Uterus (tissue), 4 donors: Measurements from ENCODE around the gene DPP10. TPM values are rescaled to one million over a fixed set of nuclear protein-coding genes. Genes with fewer than 3 reads are reported as not detected.

Experiments
- DNase-seq, 2 donors: peaks; one replicate each; pipeline ENCODE4 v3.0.0-alpha.2; 2019 to 2020
- H3K27ac ChIP-seq, 2 donors: fragments of 200-600 bp; sonication (generic); 1 replicate in 1 of 2; 2 replicates in 1 of 2; pipeline ENCODE4 v1.5.1; 2016 to 2018
- H3K27me3 ChIP-seq, 2 donors: fragments of 200-600 bp; sonication (generic); one replicate each; pipeline ENCODE4 v1.5.1; 2018 to 2019; ENCODE audit warnings: control low read depth in 1 of 2
- H3K36me3 ChIP-seq, 2 donors: fragments of 200-600 bp; sonication (generic); one replicate each; pipeline ENCODE4 v1.5.1; 2019; ENCODE audit warnings: control low read depth in 1 of 2
- H3K4me1 ChIP-seq, 2 donors: fragments of 200-600 bp; sonication (generic); one replicate each; pipeline ENCODE4 v1.5.1; 2018 to 2019; ENCODE audit warnings: control low read depth in 1 of 2
- H3K4me3 ChIP-seq, 2 donors: fragments of 200-600 bp; sonication (generic); 1 replicate in 1 of 2; 2 replicates in 1 of 2; pipeline ENCODE4 v1.5.1; 2018 to 2019; ENCODE audit warnings: mild to moderate bottlenecking in 1 of 2
- H3K9me3 ChIP-seq, 2 donors: fragments of 200-600 bp; sonication (generic); one replicate each; pipeline ENCODE4 v1.5.1; 2019; ENCODE audit warnings: control low read depth in 1 of 2
- POLR2A ChIP-seq, 2 donors: fragments of 450-650 bp; IDR thresholded peaks; one replicate each; pipeline ENCODE4 v1.6.1; 2016; ENCODE audit warnings: antibody characterized with exemption in 2 of 2, mild to moderate bottlenecking in 1 of 2, moderate library complexity in 1 of 2
- intact Hi-C: fragments of 100-400 bp; cut with DNase I; formaldehyde crosslinking; loops from one replicate; pipeline ENCODE4 v1.15.1; 2023; ENCODE audit warnings: low total_unique reads
- total RNA-seq, 4 donors: library from RNA; depleted of rRNA in 3 of 4; stranded (reverse); fragments of >200 nt in 3 of 4; gene quantifications; one replicate each; pipeline versions ENCODE4 v1.1.0 to v1.2.4, GENCODE V29; 2014 to 2023
- TF ChIP-seq, protein P1 (sequence below), 4 experiments: fragments of 200-600 bp in 2 of 4; fragments of 450-650 bp in 2 of 4; sonication (generic) in 2 of 4; IDR thresholded peaks; one replicate each; pipeline ENCODE4 v1.5.1; 2016 to 2019; ENCODE audit warnings: antibody characterized with exemption in 4 of 4, mild to moderate bottlenecking in 2 of 4, moderate library complexity in 1 of 4
- donor health status: DM: yes; HTN: yes; CAD: no.

The DPP10 gene
- total RNA-seq, 4 donors from 2014 or later: 33.0 TPM; not detected in 3

DNA sequence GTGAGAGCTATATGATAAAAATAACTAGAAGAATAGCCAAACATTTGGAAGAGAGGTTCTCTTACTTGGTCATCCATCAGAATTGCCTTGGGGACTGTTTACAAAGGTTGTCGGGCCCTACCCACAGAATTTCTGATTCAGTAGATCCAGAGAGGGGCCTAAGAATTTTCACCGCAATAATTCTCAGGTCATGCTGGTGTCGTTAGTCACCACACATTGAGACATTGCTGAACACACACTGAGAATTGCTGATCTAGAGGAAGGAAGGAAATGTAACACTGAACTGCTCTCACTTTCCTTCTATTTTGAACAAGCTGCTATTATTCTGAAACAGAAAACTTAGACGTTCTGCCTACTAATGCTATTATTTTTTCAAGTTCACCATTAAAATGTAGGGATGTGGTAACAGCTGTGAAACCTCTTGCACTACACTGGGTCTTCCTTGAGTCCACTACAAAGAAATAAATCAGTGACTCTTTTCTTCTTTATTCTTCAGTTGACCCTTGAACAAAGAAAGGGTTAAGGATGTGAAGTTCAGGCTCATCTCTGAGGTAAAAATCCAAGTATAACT, 491.3 kb downstream of the DPP10 start:
- no peak overlapping the region for H3K4me3 ChIP-seq

GRCh38 chr2:114935031-114935430, 492.6 kb downstream of the DPP10 start:
- intact Hi-C loops: no loop called here
- Histone ChIP-seq H3K4me3 (no peak overlapping the region), H3K4me1 (no peaks in the 10 kb centered on the region), H3K36me3 (no peaks in the 10 kb centered on the region), H3K27ac (no peak overlapping the region), H3K27me3 (no peaks in the 10 kb centered on the region), H3K9me3 (no peaks in the 10 kb centered on the region)
- no peak for DNase-seq
- TF ChIP-seq, protein P1, sequence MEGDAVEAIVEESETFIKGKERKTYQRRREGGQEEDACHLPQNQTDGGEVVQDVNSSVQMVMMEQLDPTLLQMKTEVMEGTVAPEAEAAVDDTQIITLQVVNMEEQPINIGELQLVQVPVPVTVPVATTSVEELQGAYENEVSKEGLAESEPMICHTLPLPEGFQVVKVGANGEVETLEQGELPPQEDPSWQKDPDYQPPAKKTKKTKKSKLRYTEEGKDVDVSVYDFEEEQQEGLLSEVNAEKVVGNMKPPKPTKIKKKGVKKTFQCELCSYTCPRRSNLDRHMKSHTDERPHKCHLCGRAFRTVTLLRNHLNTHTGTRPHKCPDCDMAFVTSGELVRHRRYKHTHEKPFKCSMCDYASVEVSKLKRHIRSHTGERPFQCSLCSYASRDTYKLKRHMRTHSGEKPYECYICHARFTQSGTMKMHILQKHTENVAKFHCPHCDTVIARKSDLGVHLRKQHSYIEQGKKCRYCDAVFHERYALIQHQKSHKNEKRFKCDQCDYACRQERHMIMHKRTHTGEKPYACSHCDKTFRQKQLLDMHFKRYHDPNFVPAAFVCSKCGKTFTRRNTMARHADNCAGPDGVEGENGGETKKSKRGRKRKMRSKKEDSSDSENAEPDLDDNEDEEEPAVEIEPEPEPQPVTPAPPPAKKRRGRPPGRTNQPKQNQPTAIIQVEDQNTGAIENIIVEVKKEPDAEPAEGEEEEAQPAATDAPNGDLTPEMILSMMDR (IDR thresholded peaks at IDR 0.05): no peak
- no peak for TF ChIP-seq POLR2A (IDR thresholded peaks at IDR 0.05)

More for the DNA sequence above, 491.3 kb downstream of the DPP10 start:
- TF ChIP-seq POLR2A (IDR thresholded peaks at IDR 0.05): no peak
- TF ChIP-seq, protein P1 (IDR thresholded peaks at IDR 0.05): no peak
- DNase-seq: no peak
- H3K27me3 ChIP-seq: no peaks in the 10 kb centered on the region
- intact Hi-C loops: no loop called here
- H3K4me1 ChIP-seq: no peaks in the 10 kb centered on the region
- H3K27ac ChIP-seq: no peak overlapping the region
- H3K9me3 ChIP-seq: no peaks in the 10 kb centered on the region
- no peaks in the 10 kb centered on the region for H3K36me3 ChIP-seq

DNA sequence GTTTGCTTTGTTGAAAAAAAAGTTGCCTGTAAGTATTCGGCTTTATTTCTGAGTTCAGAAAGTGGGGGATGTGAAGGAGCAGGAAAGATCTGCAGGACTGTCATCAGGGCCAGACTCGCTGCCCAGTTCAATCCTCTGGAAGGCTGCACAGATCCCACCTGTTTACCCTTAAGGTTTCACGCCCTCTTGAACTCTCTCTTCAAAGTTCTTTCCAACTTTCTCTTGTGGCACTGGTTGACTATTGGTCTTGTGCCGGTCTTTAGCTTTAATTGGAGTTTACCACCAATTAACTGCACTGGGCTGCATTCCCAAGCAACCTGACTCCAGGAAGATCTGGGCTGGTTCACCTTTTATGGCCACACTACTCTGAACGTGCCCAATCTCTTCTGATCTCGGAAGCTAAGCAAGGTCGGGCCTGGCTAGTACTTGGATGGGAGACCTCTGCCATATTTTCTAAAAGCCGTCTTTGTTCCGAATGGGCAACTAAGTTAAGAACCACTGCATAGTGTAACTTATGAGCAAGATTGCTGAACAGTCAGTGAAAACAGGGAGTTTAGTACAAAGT, 495.0 kb downstream of the DPP10 start:
- intact Hi-C loops: no loop called here
- no peaks in the 10 kb centered on the region for H3K4me1 ChIP-seq
- no peaks in the 10 kb centered on the region for H3K9me3 ChIP-seq
- H3K27ac ChIP-seq: no peak overlapping the region
- TF ChIP-seq POLR2A (IDR thresholded peaks at IDR 0.05): no peak
- TF ChIP-seq, protein P1 (IDR thresholded peaks at IDR 0.05): no peak
- H3K4me3 ChIP-seq: no peak overlapping the region
- no peaks in the 10 kb centered on the region for H3K36me3 ChIP-seq
- DNase-seq: no peak
- no peaks in the 10 kb centered on the region for H3K27me3 ChIP-seq

DNA sequence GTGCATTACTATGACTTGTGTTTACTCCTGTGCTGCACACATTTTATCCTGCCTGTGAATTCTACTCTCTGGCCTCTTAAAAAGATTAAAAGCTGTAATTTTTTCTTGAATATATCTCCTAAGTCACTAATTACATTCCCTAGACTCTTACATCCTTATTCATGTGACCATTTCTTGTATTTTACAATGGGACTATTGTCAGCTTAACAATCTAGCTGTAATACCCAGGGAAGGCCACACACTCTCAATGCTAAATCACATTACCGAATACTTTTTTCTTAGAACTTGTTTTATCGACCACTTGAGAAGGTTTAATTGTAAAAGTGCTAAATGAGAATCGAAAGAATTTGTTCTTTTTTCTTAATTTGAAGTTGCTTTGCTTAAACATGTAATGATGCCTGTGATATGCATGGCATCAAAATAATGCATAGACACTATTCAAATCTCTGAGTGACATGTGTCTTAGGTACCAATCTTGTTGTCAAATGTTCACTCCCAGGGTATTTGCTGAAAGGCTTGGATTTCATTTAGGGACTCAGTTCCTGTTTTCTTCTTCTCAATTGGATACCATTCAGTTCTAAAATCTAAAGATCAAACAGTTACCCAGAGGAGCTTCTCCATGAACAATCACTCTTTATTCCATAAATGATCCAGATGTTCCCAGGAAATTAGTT, 498.5 kb downstream of the DPP10 start:
- no peak overlapping the region for H3K4me3 ChIP-seq
- H3K27ac ChIP-seq: no peak overlapping the region
- no peaks in the 10 kb centered on the region for H3K36me3 ChIP-seq
- intact Hi-C loops: no loop called here
- H3K27me3 ChIP-seq: no peaks in the 10 kb centered on the region
- DNase-seq: no peak
- no peaks in the 10 kb centered on the region for H3K9me3 ChIP-seq
- H3K4me1 ChIP-seq: no peaks in the 10 kb centered on the region
- TF ChIP-seq, protein P1 (IDR thresholded peaks at IDR 0.05): no peak
- TF ChIP-seq POLR2A (IDR thresholded peaks at IDR 0.05): no peak

DNA sequence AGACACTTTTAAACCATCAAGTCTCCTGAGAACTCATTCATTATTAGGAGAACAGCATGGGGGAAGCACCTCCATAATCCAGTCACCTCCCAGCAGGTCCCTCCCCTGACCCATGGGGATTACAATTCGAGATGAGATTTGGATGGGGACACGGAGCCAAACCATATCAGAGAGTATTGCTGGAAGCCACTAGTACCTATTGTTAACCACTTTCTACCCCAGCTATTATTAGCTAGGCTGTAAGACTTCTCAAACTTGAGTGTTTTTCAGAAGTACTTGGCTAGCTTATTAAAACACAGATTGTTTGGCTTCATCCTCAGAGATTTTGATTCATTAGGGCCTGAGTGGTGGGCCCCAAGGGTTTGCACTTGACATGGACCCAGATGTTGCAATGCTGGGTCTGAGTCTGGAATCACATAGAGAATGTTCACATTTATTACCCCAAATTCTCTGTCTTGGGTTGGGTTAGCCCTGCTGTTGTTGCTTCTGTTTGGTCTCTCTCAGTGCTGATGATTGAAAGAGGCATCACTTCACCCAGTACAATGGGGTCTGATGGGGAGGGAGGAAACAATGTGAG, 506.9 kb downstream of the DPP10 start:
- no peaks in the 10 kb centered on the region for H3K4me1 ChIP-seq
- TF ChIP-seq, protein P1 (IDR thresholded peaks at IDR 0.05): no peak
- no peak for TF ChIP-seq POLR2A (IDR thresholded peaks at IDR 0.05)
- intact Hi-C loops: no loop called here
- H3K27ac ChIP-seq: no peak overlapping the region
- no peak overlapping the region for H3K4me3 ChIP-seq
- no peaks in the 10 kb centered on the region for H3K36me3 ChIP-seq
- no peaks in the 10 kb centered on the region for H3K9me3 ChIP-seq
- peaks cover 0 to 4% of the 10 kb centered on the region in 2 donors for H3K27me3 ChIP-seq
- no peak for DNase-seq
